ENCODE data around the gene HDGFL2.
"Not testable (repeated sequence)": the region's sequence is repeated elsewhere in the genome, so short reads cannot be mapped to it uniquely, and the experiment has no call there.

HDGFL2 gene

DNA sequence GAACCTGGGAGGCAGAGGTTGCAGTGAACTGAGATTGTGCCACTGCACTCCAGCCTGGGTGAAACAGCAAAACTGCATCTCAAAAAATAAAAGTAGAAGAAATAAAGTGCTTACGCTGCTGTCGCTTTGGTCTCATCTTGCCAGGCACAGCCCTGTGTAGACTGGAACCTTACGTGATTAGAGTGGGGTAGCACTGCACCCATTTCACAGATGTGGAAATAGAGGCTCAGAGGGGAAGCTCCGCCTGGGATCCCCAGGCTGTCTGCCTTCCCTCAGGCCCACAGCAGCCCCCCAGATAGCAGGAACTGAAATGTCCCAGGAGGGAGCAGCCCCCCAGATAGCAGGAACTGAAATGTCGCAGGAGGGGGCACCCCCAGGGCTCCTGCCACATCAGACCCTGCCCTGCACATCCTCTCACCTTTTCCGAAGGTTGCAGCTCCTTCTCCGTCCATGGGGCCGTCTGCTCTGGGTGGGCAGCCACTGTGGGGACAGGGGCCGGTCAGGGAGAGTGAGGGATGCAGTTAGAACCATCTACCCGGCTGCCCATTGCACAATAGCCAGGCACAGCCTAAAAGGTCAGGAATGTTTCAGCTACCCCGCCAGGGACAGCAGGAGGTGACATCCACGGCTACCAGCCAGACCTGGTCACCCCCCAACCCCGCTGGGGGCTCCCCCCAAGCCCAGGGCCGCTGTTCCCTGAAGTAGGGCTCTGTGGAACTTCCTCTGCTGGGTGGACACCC lies 44.3 kb downstream of the HDGFL2 start:
- no peak for DNase-seq (ENCODE audit: low spot score)

DNA sequence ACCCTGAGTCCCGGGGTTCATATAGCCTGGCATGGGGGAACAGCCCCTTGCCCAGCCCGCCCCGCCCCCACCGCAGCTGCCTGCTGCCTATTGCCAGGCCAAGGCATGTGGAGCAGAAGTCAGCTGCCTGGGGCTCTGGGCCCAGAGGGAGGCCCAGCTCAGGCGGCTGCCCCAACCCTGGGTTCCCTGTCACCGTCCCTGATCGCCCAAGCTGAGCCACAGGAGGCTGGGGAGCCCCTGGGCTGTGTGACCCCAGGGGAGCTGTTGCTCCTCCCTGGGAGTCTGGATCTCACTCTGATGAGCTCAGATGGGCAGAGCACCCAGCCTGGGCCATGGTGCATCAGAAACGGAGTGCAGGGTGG lies 44.8 kb downstream of the HDGFL2 start:
- DNase-seq (ENCODE audit: low spot score): no peak

DNA sequence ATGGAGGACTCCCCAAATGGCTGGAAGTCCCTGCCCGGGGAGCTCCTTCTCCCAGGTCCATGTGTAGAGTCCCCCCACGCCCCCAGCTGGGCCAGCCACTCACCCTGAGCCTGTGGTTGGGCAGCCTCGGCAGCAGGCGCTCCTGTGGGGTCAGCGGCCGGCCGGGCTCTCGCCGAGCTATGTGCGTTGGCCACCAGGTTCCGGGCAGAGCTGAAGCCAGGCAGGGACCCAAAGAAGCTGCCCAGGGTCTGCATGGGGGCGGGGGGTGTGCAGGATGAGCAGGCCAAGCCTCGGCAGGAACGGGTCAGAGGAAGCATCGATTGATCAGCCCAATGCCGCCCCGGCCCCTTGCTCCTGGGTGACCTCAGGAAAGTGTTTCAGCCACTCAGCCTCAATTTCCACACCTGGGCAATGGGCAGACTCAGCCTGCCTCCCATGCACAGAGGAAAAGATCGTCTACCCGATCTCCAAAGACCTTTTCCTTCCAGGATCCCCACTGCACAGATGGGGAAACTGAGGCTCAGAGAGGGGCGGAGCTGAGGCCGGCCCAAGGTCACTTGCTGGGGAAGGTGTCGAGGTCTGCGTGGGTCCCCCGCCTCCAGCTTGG lies 45.5 kb downstream of the HDGFL2 start:
- no peak for DNase-seq (ENCODE audit: low spot score)

DNA sequence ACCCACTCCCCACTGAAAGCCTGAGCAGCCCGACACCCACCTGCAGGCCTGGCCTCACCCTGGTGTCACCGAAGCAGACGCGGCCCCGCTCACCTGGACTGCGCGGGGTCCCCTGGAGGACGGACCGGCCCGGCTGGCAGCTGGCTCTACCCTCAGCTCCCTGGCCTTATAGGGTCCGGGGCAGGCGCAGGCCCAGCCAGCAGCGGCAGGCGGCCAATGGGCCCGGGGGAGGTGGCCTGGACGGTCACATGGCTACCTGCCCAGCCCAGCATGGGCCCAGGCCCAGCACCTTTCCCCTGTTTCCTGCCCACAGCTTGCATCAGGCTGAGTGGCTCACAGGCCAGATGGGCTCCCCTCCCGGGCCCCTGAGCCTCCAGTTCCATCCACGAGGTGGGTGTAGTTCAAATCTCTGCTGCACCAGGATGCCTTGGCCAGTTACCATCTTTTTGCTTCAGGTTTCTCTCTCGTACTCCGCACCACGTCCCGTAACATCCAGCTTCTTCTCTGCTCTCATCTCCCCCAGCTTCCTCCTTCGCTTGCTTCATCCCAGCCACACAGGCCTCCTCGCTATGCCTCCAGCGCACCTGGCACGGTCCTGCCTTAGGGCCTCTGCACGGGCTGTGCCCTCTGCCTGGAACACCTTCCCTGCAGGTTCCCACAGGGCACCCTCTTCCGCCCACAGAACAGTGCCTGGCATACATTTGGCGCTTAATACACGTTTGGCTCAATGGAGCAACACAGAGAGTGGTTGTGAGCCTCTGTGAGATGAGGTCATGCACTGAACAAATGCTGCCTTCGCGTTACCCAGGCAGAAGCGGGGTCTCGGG lies 46.5 kb downstream of the HDGFL2 start, which contains the start of gene PLIN4:
Gene PLIN4, minus strand, starts transcription at position 142 of the 827 bp plus-strand sequence. CDS start 214 bp downstream, outside the sequence.
- no peak for DNase-seq (ENCODE audit: low spot score)

DNA sequence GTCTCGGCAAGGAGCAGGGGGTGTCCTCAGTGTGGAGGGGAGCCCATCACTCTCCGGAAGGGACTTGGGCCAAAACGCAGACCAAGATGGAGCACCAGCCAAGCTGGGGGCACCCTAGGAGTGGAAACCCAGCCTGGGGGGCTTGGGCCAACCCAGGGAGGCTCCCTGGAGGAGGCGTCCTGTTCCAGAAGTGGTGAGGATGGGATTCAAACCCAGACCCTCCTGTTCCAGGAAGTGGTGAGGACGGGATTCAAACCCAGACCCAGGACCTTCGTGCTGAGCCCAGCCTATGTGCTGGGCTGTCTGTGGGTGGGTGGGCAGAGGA lies 47.0 kb downstream of the HDGFL2 start:
- DNase-seq (ENCODE audit: low spot score): no peak

DNA sequence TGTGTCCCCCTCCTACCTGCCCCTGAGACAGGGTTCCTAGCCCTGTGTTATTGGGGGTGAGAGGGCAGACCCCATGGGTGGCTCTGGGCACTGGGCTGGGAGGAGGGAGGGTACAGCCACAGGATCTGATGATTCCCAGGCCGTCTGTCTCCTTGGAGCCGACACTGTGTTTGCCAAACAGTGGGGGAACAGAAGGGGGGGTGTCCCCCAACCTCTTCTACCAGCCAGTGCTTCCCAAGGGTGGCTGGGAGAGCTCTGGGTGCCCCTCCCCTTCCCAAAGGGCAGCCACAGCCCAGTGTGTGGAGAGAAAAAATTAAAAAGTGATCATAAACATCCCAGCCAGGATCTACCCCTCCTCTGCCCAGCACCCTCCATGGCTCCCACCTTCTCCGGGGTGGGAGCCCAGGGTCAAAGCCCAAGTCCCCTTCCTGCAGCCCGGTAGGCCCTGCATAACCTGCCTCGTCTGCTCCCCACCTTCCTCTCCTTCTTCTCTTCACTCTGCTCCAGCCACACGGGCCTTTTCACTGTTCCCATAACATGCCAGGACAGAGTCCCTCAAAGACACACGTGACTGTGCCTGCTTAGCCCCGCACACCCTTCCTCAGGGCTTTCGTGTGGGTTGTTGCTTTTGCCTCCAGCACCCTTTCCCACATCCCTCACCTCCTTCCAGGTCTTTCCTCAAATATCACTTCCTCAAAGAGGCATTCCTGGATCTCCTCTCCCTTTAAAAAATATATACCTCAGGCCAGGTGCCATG lies 47.6 kb downstream of the HDGFL2 start:
- no peak for DNase-seq (ENCODE audit: low spot score)

DNA sequence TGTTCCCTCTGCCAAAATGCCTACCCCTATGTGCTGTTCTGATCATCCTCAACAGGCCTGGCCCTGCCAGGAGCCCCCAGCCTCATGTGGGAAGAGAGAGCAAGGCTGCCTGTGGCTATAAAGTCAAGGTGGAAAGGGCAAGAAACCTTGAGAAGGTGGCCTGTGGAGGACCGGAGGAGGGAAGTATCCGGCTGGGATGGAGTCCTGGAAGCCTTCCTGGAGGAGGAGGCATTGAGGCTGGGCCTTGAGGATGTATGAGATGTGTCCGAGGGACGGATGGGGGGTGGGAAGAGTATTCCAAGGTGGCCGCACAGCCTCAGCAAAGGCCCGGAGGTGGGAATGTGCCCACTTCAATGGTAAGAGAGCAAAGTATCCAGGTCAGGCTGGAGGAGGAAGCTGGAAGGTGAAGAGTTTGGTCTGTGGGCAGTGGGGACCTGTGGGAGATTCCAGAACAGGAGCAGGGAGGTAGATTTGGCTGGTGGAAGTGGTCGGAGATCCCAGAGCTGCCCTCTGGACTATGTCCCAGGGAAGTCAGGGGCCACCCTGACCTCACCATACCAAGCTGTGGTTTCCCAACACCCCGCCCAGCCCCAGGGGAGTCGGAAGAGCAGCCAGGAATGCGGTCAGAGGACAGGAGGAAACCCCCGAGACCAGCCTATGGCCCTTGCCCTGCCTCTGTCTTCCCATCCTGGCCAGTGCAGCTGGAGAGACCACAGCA lies 49.2 kb downstream of the HDGFL2 start:
- no peak for DNase-seq (ENCODE audit: low spot score)

DNA sequence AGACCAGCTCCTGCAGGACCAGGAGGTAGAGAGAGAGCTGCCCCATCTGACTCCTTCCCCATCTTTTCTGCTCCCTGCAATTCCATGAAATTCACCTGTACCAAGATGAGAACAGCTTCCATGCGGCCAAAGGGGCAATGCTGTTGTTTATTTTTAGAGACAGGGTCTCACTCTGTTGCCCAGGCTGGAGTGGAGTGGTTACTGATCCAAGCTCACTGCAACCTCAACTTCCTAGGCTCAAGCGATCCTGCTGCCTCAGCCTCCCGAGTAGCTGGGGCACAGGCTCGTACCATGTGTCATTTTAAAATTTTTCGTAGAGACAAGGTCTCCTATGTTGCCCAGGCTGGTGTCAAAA lies 49.8 kb downstream of the HDGFL2 start:
- DNase-seq (ENCODE audit: low spot score): no peak

DNA sequence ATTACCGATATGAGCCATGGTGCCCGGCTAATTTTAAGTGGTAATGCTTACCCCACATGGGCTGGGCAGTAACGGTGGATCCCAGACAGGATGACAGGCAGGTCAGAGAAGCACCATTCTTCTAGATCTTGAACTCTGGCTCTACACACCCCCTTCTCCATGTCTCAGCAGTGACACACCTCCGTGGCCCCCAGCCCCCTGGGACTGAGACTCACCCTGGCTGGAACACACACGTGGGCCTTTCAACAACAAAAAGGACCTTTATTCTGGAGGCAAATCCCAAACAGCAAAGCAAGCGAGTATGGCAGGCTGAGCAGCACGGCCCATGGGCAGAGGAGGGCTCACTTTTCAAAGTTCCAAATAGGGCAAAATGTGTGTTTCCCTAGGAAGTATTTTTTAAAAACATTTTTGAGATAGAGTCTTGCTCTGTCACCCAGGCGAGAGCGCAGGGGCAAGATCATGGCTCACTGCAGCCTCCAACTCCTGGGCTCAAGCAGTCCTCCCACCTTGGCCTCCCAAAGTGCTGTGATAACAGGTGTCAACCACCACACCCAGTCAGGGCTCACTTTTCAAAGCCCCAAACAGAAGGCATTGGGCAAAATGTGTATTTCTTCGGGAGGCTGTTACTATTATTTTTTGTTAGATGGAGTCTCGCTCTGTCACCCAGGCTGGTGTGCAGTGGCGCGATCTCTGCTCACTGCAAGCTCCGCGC lies 50.4 kb downstream of the HDGFL2 start:
- no peak for DNase-seq (ENCODE audit: low spot score)

DNA sequence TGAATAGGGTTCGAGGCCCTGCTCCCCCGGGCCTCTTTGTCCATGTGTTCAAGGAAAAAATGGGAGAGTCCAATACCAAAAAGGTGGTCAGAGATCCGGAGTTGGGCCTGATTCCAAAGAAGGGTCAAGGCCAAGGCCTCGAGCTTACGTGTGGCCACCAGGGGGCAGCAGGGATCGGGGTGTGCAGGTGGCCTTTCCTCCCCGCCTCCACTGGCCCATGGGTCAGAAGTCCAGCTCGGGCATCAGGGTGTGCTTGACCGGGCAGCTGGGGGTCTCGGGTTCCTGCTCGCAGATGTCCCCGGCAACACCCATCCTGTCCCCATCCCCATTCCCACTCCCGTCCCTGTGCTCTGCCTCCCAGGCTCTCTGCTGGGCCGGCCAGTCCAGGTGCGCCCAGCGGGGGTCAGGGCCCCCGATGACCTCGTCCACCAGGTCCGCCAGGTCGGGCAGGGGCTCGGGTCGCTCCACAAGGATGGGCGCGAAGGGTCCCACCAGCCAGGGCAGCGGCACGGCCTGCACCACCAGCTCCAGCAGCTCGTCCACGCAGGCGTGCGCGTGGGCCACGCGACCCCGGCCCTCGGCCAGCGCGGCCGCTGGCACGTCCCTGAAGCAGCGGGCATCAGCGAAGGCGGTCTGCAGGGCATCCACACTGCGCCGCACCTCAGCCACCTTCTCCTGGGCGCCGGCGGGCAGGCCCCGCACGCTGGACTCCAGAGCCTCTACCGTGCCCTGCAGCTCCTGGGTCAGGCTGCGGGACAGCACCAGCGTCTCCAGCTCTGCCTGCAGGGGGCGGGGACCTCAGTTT lies 51.4 kb downstream of the HDGFL2 start:
- DNase-seq (ENCODE audit: low spot score): no peak

DNA sequence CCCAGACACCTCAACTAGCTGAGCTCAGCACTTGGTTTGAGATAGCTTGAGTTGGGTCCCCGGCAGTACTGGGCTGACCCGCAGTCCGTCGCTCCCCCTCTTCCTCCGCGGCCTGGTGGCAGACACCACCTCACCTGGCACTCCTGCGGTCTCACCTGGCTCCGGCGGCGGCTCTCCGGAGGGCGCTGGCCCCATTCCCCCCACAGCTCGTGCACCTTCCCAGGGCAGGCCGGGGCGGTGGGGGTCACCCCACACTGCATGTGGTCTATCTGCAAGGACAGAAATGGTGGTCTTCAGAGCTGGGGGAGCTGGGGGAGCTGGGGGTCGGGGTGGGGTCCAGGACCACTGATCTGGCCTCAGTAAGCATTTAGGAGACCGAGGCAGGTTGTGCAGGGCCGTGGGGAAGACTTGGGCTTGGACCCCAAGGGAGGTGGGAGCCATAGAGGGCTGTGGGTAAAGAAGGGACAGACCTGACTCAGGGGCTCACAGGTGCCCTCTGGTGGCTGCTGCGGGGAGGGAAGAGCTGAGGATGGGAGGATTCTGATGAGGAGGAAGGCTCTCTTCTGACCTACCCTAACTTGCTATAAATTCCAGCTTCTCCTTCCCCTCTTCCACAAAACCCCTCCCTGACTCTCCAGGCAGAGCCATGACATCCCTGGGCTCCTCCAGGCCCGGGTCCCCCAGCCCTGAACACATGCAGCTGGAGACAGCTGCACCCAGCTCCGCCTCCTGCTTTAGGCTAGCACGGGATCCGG lies 52.9 kb downstream of the HDGFL2 start:
- DNase-seq (ENCODE audit: low spot score): no peak

DNA sequence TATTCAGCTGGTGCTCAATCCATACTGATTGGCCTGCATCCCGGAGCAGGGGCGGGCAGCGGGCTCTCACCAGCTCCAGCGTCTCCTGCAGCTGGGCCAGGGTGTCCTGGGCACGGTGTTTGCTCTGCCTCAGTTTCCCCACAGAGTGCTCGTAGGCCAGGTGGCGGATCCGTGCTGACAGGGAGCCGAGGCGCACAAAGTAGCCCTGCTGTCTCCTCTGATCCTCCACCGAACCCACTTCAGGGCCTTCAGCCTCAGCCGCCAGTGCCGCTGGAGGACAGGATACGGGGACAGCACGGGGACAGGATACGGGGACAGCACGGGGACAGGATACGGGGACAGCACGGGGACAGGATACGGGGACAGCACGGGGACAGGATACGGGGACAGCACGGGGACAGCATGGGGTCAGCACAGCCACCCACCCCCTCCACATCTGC lies 53.5 kb downstream of the HDGFL2 start:
- no peak for DNase-seq (ENCODE audit: low spot score)

DNA sequence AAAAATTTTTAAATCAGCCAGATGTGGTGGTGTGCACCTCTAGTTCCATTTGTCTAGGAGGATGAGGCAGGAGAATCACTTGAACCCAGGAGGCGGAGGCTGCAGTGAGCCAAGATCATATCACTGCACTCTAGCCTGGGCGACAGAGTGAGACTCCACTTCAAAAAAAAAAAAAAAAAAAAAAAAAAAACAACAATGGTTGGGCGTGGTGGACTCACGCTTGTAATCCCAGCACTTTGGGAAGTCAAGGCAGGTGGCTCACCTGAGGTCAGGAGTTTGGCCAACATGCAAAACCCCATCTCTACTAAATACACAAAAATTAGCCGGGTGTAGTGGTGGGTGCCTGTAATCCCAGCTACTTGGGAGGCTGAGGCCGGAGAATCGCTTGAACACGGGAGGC lies 55.3 kb downstream of the HDGFL2 start:
- DNase-seq (ENCODE audit: low spot score): not testable (repeated sequence)

DNA sequence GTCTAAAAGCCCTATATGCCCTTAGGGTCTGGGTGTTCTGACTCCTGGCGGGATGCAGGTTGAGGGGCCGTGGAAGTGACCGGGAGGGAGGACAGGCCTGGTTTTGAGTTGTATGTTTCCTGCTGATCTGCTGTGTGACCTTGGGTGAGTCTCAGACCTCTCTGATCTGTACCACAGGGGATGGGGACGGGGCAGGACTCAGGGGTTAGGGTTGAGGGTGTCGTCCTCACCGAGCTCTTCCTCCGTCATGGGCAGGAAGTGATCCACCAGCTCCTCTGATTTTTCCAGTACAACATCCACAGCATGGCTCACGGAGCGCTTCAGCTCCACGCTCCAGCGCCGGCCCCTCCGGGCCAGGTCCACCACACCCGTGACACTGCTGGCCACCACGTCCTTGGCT lies 56.7 kb downstream of the HDGFL2 start:
- DNase-seq (ENCODE audit: low spot score): no peak

DNA sequence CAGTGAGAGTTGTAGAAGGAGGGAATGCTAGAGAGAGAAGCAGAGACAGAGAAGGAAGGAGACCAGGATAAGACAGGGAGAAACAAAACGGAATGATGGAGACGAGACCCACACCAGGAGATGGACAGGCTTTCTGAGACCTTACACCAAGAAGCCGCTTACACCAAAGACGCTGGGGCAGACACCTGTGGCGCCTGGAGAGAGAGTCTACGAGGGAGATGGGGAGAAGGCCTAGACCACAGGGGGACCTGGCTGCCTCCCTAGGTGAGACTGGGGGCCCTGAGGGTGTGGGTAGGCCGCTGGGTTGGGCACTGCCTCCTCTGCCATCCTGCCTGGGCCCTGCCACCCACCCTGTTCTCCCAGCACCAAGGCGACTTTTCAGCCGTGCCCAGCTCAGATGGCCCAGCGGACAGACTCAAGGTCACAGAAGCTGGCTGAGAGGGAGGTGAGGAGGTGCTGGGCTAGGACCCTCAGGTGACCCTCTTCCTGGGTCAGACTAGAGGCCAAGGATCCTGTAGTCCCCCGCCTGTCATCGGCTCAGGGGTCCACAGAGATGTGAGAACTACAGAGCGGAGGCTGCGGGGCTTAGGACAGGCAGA lies 57.9 kb downstream of the HDGFL2 start:
- DNase-seq (ENCODE audit: low spot score): no peak

DNA sequence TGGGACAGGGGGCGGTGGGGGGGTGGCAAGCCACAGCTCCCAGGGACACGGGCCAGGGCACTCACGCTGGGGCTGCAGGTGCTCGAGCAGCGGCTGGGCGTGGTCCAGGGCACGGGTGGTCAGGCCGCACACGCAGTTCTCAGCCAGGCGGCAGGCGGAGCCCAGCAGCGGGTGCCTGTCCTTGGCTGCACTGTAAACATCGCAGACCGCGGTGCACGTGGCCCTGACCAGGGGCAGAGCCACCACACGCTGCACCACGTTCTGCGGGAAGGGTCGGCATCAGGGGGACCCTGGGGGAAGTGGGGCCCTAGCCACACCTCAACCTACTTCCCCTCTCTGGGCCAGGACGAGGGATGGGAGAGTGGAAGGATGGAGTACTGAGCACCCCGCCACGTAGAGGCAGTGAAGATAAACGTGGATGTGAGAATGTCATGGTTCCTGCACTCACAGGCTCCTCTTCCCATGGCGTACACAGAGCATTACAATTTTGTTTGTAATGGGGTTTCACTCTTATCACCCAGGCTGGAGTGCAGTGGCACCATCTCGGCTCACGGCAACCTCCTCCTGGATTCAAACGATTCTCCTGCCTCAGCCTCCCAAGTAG lies 59.6 kb downstream of the HDGFL2 start:
- no peak for DNase-seq (ENCODE audit: low spot score)

DNA sequence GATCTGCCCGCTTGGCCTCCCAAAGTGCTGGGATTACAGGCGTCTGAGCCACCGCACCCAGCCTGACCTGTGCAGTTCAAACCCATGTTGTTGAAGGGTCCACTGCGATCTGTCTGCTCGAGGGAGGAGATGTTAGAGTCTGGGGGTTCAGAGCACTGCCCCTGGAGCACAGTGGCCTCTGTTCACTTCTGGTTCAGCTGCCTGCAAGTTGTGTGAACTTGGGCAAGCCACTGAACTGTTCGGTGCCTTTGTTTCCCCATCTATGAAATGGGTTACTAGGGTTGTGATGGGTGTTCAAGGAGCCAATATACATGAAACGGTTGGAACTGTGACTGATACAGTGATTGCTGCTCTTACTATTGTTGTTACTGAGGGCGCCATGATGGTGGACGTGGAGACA lies 61.2 kb downstream of the HDGFL2 start:
- DNase-seq (ENCODE audit: low spot score): no peak

DNA sequence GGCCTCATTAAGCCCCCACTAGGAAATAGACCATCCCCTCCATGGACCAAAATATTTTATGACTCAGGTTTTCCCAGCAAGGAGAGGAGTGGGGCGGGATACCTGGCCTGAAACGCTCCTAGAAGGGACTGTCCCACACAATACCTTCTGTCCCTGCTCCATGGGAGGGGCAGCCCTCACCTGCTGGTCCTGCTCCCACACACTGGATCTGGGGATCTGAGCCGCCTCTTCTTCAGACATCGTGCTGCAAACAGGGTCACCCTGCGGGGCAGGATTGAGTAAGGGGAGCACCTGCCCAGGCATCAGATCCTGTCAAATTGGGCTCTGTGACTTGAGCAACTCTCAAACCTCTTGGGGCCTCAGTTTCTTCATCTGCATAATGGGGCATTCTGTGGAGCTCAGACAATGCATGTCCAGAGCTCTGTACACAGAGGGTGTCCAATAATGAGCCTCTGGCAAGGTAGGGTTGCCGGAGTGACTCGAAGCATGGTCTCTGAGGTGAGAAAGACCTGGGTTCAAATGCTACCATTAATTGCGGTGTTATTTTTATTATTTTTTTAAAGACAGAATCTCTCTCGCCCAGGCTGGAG lies 61.8 kb downstream of the HDGFL2 start:
- DNase-seq (ENCODE audit: low spot score): no peak
